BJ (cell line): Measurements from ENCODE around the gene TMEM121B. TPM values are rescaled to one million over a fixed set of nuclear protein-coding genes. Genes with fewer than 3 reads are reported as not detected.

ENCODE experiments used
- CTCF ChIA-PET: fragments of 350-600 bp; formaldehyde crosslinking; extraction: SDS; loops from one replicate; lab custom pipeline; 2021; ENCODE audit warnings: antibody characterized with exemption, inconsistent platforms; lab: Yijun Ruan, JAX
- POLR2A ChIA-PET: fragments of 300-600 bp; sonication (Branson Sonifier 250); formaldehyde crosslinking; extraction: SDS; loops from one replicate; lab custom pipeline; 2021; ENCODE audit warnings: antibody characterized with exemption; lab: Charles Lee
- DNase-seq: peaks from one replicate; pipeline ENCODE4 v3.0.0-alpha.2; 2011; ENCODE audit warnings: low read depth
- H3K27me3 ChIP-seq: 2 replicates; pipeline ENCODE4 v1.6.0; 2011; ENCODE audit warnings: low read length; ENCODE audit not compliant: control insufficient read depth, insufficient read depth
- H3K36me3 ChIP-seq: 2 replicates; pipeline ENCODE4 v1.5.1; 2011; ENCODE audit warnings: low read length; ENCODE audit not compliant: control insufficient read depth, insufficient read depth
- H3K4me3 ChIP-seq: 2 replicates; pipeline ENCODE4 v1.5.1; 2011; ENCODE audit warnings: low read depth, mild to moderate bottlenecking, control low read depth, low read length
- polyA plus RNA-seq: library from polyadenylated mRNA; depleted of rRNA; stranded (reverse); fragments of >200 nt; gene quantifications from 2 replicates; pipeline ENCODE4 v1.2.3, GENCODE V29; 2011
- TF ChIP-seq, protein P1 (sequence below): IDR thresholded peaks from 2 replicates; pipeline ENCODE4 v1.5.1; 2011; ENCODE audit warnings: low read depth, mild to moderate bottlenecking, control low read depth, inconsistent platforms, low read length, moderate library complexity; ENCODE audit not compliant: insufficient read depth

TMEM121B gene
- polyA plus RNA-seq, 1 experiment = 0.04 TPM

DNA sequence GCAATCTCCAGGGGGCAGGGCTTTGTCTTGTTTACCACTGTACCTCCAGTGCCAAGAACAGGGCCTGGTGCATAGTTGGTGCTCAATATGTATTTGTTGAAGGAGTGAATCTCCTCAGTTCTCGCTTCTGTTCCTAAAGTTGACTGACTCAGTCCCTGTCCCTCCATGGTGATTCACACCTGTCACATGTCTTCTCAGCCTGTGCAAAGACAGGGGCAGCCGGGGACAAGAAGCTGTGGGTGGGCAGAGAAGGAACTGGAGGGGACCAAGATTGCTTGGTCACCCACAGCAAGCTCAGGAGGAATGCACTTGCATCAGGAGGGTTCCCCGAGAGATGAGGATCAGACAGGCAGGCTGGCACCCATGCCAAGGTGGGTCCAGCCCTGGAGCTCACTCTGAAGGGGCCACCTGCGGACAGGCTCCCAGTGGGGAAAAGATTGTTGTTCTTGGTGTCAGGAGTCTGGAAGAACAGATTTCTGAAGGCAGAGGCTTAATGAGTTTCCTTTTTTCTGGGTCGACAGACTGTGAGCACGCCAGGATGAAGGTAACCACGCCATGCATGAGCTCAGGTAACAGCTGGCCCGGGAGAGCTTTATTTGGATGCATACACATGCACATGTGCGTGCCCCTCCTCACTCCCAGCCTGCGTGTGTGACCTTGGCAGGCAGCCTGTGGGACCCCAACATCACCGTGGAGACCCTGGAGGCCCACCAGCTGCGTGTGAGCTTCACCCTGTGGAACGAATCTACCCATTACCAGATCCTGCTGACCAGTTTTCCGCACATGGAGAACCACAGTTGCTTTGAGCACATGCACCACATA is 19.5 kb downstream of the TMEM121B start:
- ChIA-PET POLR2A (no interaction called here), CTCF (interaction anchor here (1.0 kb wide), 1 partner anchor 27 kb away, joined by 4 read pairs; no protein-coding TSS in a partner anchor)
- TF ChIP-seq, protein P1, sequence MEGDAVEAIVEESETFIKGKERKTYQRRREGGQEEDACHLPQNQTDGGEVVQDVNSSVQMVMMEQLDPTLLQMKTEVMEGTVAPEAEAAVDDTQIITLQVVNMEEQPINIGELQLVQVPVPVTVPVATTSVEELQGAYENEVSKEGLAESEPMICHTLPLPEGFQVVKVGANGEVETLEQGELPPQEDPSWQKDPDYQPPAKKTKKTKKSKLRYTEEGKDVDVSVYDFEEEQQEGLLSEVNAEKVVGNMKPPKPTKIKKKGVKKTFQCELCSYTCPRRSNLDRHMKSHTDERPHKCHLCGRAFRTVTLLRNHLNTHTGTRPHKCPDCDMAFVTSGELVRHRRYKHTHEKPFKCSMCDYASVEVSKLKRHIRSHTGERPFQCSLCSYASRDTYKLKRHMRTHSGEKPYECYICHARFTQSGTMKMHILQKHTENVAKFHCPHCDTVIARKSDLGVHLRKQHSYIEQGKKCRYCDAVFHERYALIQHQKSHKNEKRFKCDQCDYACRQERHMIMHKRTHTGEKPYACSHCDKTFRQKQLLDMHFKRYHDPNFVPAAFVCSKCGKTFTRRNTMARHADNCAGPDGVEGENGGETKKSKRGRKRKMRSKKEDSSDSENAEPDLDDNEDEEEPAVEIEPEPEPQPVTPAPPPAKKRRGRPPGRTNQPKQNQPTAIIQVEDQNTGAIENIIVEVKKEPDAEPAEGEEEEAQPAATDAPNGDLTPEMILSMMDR = no peak
- peaks cover 57% of the 10 kb centered on the region for H3K36me3 ChIP-seq
- H3K27me3 ChIP-seq = no peaks in the 10 kb centered on the region
- H3K4me3 ChIP-seq = no peak overlapping the region
- no peak for DNase-seq

DNA sequence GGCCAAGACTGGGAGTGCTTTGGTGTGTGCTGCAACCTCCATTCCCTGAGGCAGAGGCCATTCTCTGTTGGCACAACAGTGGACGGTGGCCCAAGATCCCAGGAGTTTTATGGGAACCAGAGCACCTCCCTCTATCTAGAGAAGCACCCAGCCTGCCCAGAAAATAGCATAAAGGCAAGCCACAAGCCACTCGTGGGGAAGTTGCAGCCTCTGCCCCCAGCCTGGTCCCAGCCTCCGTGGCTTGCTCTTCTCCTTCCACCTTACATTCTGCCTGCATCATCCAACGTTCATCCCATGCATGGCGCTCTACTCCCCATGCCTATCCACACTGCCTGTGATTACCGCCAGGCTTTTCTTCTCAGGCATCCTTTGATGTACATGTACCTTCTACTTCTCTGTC is 20.5 kb downstream of the TMEM121B start:
- peaks cover 55% of the 10 kb centered on the region for H3K36me3 ChIP-seq
- POLR2A ChIA-PET = no interaction called here
- TF ChIP-seq, protein P1 = no peak
- no peaks in the 10 kb centered on the region for H3K27me3 ChIP-seq
- H3K4me3 ChIP-seq = no peak overlapping the region
- CTCF ChIA-PET = no interaction called here
- no peak for DNase-seq

DNA sequence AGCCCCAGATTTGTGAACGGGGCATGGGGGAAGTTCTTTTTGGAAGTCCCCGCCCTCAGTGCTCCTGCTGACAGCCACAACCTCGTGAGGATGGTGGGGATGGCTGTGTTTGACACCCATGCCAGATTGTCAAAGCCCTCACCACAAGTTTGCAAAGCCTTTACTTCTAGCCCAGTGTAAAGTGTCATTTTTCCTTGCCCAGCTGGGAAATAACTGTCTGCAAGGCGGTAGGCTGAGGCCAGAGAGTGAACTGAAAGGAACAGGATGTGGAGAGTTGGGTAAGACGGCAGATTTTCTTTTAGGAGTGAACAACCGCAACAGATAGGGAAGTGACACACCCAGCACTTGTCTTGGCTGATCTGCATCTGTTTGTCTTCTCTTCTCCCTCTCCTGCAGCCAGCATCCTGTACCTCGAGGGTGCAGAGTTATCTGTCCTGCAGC is 22.8 kb downstream of the TMEM121B start:
- H3K36me3 ChIP-seq = peaks cover 41% of the 10 kb centered on the region
- H3K4me3 ChIP-seq = no peak overlapping the region
- TF ChIP-seq, protein P1 = no peak
- no peaks in the 10 kb centered on the region for H3K27me3 ChIP-seq
- CTCF ChIA-PET = interaction anchor here (0.9 kb wide), 1 partner anchor 19 kb away, joined by 3 read pairs; no protein-coding TSS in a partner anchor
- no peak for DNase-seq
- POLR2A ChIA-PET = no interaction called here

DNA sequence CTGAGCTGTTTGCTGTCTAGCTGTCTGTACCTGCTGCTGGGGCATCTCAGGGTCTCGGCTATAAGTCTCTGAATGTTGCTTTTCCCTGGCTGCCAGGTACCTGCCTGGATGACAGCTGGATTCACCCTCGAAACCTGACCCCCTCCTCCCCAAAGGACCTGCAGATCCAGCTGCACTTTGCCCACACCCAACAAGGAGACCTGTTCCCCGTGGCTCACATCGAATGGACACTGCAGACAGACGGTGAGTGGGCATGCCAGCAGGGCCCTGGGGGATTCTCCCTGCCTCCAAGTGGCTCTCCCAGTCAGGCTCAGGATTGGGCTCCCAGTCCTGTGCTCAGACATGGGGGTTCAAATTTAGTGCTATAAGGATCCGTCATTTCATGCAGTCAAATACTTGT is 23.5 kb downstream of the TMEM121B start:
- POLR2A ChIA-PET = no interaction called here
- TF ChIP-seq, protein P1 = no peak
- Histone ChIP-seq H3K36me3 (peaks cover 36% of the 10 kb centered on the region), H3K27me3 (no peaks in the 10 kb centered on the region), H3K4me3 (no peak overlapping the region)
- no peak for DNase-seq
- CTCF ChIA-PET = no interaction called here

DNA sequence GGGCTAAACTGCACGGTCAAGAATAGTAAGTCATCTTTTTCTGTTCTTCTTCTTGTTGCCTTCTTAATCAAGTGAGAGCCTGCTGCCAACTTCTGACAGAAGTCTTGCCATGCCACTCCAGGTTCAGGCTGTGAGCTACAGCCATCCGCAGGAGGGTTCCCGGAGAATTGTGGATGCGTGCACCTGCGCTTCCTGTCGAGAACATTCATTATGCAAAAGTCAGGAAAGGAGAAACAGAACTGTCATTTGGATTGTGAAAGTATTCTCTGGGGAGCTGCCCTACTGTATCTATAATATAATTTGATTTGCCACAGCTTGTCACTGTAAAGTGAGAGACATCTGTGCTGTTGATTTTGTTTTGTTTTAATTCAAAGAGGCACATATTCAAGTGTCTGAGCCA is 24.1 kb downstream of the TMEM121B start:
- DNase-seq = no peak
- no peak overlapping the region for H3K4me3 ChIP-seq
- peaks cover 34% of the 10 kb centered on the region for H3K36me3 ChIP-seq
- ChIA-PET POLR2A (no interaction called here), CTCF (no interaction called here)
- H3K27me3 ChIP-seq = no peaks in the 10 kb centered on the region
- TF ChIP-seq, protein P1 = no peak
